Measurements from ENCODE around the gene UBE2Q2.

UBE2Q2 gene

GRCh38 chr15:75905231-75905630 lies 62.0 kb downstream of the UBE2Q2 start:
- TF ChIP-seq TAF1 (IDR thresholded peaks at IDR 0.05; ENCODE audit: borderline replicate concordance, insufficient read depth, low read length): no peak
- no peak for TF ChIP-seq SIN3A (IDR thresholded peaks at IDR 0.05; ENCODE audit: borderline replicate concordance, insufficient read depth, low read length)
- no peak for TF ChIP-seq REST (IDR thresholded peaks at IDR 0.05; ENCODE audit: insufficient read depth in 1 of 2, low read depth in 2 of 2, low read length in 2 of 2)
- TF ChIP-seq FOXP2 (optimal IDR thresholded peaks at IDR 0.05; ENCODE audit: borderline replicate concordance, extremely low read depth, extremely low read length, insufficient read depth): no peak
- TF ChIP-seq POLR2AphosphoS5 (IDR thresholded peaks at IDR 0.05; ENCODE audit: low read depth, low read length): no peak

DNA sequence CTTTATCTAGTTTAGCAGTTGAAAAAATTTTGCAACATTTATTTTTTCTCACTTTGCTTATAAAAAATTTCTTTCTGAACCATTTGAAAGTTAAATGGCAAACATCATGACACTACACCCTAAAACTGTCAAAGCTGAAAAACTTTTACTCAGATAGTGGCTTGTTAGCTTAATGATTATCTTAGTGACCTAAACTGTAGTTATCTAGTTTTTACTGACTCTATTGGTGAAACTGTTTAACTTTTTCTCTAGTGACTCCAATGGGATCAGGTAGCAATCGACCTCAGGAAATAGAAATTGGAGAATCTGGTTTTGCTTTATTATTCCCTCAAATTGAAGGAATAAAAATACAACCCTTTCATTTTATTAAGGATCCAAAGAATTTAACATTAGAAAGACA lies 73.7 kb downstream of the UBE2Q2 start:
- TF ChIP-seq REST (IDR thresholded peaks at IDR 0.05; ENCODE audit: insufficient read depth in 1 of 2, low read depth in 2 of 2, low read length in 2 of 2) (no peak), SIN3A (IDR thresholded peaks at IDR 0.05; ENCODE audit: borderline replicate concordance, insufficient read depth, low read length) (no peak), TAF1 (IDR thresholded peaks at IDR 0.05; ENCODE audit: borderline replicate concordance, insufficient read depth, low read length) (no peak), POLR2AphosphoS5 (IDR thresholded peaks at IDR 0.05; ENCODE audit: low read depth, low read length) (no peak), FOXP2 (optimal IDR thresholded peaks at IDR 0.05; ENCODE audit: borderline replicate concordance, extremely low read depth, extremely low read length, insufficient read depth) (no peak)

DNA sequence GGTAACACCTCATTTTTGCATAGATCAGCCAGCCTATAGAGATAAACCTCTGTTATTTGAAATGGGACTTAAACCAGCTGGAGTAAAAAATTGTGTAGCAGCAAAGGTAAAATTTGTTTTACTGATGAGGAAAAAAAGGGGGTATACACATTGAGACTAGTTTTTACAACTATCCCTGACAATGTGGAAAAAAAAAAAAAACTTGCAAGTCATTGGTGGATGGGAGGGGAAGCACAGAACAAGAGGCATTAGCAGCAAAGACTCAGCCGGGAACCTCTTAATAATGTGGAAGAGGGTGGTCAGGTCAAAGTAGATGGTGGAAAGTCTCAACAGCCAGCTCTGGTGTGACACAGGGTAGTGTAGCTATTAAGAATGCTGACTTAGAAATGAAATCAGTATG lies 74.9 kb downstream of the UBE2Q2 start:
- TF ChIP-seq FOXP2 (optimal IDR thresholded peaks at IDR 0.05; ENCODE audit: borderline replicate concordance, extremely low read depth, extremely low read length, insufficient read depth) (no peak), REST (IDR thresholded peaks at IDR 0.05; ENCODE audit: insufficient read depth in 1 of 2, low read depth in 2 of 2, low read length in 2 of 2) (no peak), POLR2AphosphoS5 (IDR thresholded peaks at IDR 0.05; ENCODE audit: low read depth, low read length) (no peak)

DNA sequence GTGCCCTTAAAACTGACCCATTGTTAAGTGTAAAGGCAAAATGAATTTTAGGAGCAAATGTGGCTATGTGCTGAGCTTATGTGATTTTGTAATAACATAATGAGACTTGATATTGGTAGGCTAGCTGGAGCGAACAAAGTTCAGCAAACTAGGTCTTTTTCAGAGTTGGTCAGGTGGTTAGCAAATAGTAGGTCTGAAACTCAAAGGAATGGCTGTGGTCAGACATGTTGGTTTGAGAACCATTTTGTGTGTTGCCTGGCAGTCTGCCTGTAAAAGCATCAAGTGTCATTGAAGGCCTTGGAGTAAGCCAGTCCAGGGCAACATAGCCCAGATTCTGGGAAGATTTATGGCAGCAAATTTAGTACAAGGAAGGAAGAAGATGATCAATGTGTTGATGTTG lies 76.8 kb downstream of the UBE2Q2 start:
- TF ChIP-seq TAF1 (IDR thresholded peaks at IDR 0.05; ENCODE audit: borderline replicate concordance, insufficient read depth, low read length) (no peak), FOXP2 (optimal IDR thresholded peaks at IDR 0.05; ENCODE audit: borderline replicate concordance, extremely low read depth, extremely low read length, insufficient read depth) (no peak), REST (IDR thresholded peaks at IDR 0.05; ENCODE audit: insufficient read depth in 1 of 2, low read depth in 2 of 2, low read length in 2 of 2) (no peak), SIN3A (IDR thresholded peaks at IDR 0.05; ENCODE audit: borderline replicate concordance, insufficient read depth, low read length) (no peak), POLR2AphosphoS5 (IDR thresholded peaks at IDR 0.05; ENCODE audit: low read depth, low read length) (no peak)
